GM19043 (cell line): ENCODE measurements around the gene CACNA2D4.

Experiments used
- ATAC-seq: cut with Tn5 transposase; IDR thresholded peaks from one replicate; pipeline ENCODE4 v1.9.1; 2021; ENCODE audit warnings: low read depth; ENCODE audit not compliant: unreplicated experiment

The CACNA2D4 gene

DNA sequence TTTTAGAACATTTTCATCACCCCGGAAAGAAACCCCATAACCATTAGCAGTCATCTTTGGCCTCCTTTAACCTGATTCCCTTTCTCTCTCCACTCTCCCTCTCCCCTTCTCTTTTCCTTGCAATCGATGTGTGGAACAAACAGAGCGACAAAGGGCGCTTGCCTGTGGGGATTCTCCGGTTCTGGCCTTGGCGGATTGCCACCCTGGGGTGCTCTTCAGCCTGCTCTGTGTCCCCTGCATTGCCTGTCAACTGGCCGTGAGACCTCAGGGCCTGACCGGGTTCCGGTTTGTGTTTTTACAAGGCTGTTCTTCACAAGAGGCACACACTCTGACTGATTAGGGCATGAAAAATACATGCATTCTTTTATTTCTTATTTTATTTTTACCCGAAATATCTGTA lies 70.3 kb downstream of the CACNA2D4 start:
- ATAC-seq = no peak

DNA sequence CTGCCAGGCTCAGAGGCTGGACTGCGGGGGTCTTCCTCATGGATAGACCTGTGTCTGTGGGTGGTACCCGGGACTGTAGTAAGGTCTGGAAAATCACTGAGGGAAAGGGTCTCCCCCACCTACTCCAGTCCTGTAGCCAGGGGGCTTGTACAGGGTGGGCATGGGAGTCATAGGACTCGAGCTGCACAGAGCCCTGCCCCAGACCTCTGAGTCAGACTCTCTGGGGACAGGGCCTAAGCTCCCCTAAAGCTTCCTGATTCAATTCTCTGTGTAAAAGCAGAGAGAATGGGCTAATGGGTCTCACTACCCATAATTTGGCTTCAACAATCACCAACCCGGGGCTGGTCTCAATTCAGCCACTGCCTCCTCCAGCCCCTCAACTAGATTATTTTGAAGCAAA lies 71.0 kb downstream of the CACNA2D4 start:
- no peak for ATAC-seq

DNA sequence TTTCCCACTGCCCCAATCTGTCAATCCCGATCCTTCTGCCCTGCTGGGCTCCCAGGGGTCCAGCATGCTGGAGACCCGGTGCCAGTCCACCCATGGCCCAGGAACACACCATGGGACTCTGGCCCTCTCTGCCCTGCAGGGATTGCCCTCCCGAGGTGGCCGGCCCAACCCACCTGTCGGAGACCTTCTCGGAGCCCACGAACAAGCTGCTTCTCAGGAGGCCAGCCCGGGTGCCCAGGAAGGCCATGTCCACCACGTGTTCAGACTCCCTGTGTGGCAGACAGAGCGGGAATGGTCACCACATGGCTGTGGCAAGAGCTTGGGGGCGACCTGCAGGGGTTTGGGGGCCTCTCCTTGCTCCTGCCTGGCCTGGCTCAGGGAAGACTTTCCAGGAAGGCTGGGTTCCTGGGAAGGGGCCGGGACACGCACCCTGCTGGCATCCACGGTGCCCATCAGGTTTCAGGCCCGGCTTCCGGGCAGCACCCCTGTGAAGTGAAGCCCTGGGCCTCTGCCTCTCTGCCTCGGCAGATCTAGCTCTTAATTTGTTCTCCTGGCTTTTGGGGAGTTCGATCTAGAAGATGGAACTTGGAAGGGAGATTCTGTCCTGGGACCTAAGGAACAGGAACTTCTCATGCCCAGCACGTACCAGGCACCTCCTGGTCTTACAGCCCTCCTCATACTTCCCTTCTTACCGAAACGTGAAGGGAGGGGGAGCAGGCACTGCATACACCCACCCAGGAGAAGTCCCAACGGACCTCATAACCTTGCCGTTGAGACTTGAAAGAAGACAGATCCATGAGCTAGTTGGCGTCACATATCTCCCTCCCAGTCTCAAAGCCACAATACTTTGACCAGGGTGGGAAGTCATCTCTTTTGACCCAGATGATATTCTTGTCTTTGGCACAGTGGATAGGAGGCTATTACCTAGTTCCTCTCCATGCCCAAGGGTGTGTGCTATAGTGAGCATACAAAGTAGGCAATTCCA lies 71.7 kb downstream of the CACNA2D4 start:
- ATAC-seq = no peak

DNA sequence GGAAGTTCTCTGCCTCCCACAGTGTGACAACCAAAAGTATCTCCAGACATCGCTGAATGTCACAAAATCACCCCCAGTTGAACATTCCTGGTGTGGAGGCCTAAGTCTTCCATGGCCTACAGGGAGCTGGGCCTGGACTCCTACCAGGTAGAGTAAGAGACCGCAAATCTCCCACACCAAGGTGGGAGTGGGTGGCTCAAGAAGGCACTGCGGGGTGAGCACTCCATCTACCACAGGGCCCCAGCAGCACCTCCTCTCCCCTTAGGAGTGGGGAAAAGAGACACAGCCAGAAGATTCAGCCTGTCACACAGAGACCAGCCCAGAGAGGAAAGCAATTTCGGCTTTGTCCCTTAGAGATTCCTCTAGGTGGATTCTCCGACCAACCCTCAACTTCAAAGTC lies 72.6 kb downstream of the CACNA2D4 start:
- no peak for ATAC-seq

DNA sequence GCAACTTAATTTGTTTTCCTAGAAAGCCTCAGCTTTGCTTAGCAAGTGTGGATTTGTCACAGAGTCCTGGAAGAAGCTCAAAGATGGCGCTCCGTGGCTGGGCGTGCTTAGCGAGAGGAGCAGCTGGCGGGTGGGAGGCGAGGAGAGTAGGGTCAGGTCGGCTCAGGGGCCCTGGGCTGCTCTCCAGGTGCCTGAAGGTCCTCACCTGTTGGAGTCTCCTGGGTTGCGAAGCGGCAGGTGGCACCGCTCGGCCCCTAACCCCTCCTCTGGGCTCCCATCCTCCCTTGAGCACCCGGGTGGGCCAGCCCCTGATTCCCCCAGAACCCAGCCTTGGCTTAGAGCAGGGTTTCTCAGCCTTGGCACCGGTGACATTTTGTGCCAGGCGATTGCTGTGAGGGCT lies 73.0 kb downstream of the CACNA2D4 start:
- no peak for ATAC-seq

DNA sequence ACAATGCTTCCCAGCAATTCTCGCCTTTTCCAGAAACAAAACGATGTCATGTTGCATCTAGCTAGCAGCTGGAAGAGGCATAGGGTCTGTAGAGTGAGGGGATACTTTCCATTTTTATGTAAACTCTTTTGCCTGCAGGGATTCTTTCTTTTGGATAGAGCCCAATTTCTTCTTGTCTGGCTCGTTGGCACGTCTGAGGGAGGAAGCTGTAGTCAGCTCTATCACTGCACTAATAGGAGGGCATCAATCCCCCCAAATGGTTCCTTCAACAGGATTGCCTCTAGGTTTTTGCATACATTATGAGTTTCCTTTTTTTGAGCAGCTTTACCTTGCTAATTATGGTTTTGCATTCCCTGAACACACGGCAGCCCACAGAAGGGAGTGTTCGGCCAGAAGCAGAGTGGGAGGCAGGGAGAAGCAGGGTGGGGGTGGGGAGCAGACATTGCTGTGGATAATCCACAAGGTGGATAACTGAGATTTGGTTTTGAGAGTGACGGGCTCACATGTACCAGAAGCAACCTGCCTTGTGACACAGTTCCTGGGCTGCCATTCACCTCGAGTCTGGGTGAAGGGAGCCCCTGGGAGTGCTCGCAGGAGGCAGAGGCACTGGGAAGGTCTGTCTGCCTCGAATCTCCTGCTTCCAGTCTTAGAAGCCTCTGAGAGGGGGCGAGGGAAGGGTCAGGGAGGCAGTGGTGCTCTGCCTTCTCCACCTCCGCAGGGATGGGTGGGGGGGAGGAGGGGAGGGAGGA lies 73.6 kb downstream of the CACNA2D4 start:
- ATAC-seq = no peak

DNA sequence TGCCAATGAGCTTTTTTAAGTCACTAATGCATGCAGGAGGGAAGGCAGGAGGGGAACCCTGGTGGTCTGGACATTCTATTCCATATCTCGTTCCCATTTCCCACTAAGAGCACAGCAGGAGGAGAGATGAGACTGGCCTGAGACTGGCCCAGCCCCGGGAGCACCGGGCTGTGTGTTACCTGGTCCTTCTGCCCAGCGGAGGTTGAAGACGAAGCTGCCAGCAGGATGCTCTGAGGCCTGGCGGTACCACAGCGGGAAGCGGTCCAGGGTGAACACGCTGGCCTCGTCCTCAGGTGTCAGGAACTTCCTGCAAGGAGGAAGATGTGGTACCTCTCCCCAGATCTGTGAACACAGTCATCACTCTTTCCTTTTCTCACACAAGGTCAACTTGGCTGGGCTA lies 74.2 kb downstream of the CACNA2D4 start:
- ATAC-seq = no peak

DNA sequence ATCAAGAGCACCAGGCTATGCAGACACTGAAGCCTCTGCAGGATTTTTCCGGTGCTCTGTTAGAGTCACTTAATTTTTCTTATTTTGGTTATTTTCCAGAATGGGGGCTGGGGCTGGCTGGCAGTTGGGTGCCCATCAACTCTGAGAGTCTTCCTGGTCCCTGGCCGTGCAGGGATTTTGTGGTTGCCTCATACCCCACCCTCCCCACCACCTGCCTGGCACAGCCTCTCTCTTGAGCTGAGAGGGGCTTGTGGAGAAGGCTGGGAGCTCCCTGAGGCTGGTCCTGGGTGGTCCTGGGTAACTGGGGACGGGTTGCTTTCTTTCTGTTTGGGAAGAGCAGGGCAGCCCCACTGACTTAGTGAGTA lies 74.8 kb downstream of the CACNA2D4 start:
- no peak for ATAC-seq

DNA sequence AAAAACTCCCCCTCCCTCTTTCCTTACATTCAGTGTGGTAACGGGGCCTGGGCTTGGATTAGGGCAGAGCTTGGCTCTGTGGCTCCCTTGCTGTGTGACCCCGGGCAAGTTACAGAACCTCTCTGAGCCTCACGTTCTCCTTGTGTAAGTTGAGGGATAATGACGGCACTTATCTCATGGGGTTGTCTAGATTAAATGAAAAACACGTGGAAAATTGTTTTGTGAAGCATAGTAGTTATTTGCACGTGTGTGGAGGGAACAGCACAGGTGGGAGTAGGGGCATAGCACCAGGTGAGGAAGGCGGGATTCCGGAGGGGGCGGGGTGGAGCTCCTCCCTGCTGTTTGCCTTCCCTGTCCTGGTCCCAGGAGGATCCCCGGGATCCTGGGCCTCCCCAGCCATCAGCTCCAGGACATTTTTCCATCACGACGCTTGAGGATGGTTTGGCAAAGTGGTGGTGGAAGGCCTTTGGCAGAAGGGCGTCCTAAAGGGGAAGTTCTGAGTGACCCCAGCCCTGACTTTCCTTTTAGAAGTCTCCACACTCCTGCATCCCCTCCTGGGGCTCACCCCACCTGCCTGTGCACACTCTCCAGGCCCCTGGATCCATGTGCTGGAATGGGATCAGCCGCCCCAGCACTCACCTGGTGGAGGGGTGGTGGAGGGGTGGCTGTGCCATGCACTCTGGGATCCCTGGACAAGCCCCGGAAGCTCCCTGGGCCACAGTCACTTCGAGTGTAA lies 75.4 kb downstream of the CACNA2D4 start:
- ATAC-seq = no peak

DNA sequence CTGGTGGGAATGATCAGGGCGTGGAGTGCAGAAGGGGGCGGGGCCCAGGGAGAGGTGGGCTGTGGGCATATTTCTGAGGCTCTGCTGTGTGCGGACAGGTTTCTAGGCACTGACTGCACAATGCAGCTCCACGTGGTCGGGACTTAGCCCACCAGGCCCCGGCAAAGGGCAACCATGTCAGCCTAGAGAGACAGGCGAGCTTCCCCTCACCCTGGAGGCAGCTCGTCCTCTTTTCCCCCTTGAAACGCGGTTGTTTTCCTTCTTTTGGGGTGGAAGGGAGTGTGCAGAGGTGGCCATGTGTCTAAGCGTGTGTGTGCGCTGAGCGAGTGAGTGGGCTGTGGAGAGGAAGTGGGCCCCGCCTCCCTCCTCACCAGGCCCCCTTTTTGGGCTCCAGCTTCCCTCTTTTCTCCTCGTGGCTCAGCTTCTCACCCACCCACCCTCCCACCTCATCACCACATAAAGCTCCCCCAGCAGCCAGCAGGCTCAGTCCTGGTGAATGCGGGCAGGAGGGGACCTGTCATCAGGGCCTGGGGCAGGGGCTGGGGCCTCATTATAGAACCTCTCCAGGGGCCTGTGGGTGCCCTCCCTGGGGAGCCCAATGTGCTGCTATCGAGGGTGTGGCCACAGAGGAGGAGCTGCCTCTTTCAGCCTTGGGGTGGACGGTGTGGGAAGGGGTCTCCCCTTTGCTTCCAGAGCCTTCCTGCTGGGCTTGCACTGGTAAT lies 76.1 kb downstream of the CACNA2D4 start:
- no peak for ATAC-seq

DNA sequence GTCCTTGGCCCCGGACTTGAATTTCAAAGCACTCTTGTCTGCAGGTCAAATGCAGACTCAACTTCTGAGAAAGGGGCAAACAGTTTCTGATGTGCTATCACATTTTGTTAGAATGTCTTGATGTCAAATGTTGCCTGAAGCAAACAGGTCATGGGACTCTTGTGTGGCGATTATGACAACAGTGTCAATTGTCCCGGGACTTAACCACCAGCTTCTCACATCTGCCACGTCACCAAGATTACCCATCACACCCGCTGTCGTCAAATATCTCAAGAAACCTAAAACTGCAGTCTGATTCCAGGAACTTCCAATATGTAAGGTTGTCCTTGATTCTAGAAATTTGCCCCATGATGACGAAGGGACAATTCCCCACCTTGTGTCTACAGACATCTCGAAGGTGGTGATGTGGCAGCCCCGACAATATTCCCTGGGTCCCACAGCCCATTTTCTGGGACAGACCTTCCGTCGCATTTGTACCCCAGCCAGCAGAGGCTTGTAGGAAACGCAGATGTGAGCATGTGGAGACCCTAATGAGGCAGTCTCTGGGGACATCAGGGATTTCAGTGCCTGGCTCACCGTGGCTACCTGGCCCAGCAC lies 76.8 kb downstream of the CACNA2D4 start:
- ATAC-seq = no peak

DNA sequence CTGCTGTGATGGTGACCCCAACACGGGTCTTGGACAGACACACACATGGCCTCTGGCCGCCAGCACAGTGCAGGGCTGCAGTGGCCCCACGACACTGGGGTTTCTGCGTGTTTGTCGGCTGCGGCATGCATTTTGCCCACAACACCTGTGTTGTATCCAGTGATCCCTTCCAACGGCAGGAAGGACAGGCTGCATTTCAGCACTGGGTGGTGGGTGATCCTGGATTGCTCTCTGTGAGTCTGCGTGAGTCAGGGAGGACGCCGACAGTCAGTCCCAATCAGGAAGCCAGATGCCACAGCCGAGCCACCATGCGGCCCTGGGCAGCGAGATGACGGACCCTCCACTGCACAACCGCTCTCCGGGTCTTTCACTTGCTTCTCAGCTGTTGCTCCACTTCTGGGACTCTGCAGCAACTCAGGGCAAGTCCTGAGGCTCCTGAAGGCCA lies 77.4 kb downstream of the CACNA2D4 start:
- no peak for ATAC-seq

DNA sequence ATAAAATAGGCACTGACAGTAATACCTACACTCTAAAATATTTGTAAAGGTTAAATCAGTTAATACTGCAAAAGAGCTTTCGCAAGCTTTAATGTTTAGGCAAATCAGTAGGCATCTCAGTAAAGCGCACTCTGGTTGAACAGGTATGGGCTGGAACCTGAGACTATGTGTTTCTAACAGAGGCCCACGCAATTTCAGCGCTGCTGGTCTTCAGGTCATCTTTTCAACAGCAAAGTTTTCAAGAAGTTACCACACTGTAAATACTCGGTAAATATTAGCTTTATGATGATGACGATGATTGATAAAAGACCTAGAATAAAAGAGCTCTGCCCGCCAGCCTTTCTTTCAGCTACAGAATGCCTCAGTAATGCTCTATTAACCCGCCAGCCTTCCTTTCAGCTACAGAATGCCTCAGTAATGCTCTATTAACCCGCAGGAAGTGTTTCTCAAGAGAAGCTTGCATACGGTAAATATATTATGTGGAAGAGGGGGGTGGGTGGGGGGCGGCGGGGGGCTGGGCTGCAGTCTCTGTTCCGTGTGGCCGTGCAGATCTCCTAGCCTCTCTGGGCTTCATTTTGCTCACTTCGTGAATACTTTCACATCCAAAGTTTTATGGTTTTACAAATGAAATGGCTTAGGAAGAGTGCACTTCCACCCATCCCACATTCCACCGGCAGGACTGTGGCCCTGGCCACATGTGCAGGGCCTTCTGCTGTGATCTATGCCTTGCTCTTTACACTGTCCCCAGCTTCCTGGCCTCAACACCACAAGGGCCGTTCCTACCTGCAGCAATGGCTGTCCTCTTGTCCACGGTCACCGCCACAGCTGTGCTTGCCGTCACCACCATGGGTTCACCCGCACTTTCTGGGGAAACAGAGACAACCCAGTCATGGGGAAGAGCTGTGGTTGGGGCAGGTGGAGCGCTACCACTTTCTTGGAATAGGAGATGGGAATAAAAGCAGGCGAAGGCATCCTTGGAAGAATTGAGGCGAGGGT lies 78.2 kb downstream of the CACNA2D4 start:
- no peak for ATAC-seq

DNA sequence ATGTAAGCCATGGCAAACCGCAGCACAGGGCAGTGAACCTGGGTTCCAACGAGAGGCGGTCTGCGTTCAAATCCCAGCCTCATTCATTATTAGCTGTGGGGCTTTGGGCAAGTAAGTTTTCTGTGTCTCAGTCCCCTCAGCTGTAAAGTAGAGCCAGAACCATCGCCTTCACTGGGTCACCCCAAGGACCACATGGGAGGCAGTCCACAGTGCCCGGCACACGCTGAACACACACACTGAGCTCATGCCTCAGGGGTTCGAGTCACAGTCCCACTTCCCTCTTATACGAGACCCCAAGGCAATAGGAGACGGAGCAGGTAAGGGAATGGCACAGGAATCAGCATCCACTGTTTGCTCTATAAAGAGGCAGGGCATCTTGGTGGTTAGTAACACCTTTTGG lies 79.0 kb downstream of the CACNA2D4 start:
- ATAC-seq = no peak

DNA sequence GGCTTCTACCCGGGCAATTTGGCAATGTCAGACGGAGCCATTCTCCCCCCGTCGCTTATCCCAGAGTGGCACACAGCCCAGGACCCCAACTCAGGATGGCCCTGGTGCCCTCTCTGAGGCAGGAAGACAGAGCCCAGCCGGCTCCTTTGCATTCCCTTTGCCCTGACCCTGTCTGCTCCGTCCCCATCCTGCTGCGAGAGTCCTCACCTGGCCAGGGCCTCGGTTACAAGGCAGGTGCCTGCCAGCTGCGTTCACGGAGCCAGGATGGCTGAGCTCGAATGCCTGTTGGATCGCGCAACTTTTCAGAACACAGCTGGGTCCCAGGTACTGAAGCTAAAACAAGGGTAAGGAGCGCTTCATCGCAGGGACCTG lies 79.5 kb downstream of the CACNA2D4 start:
- no peak for ATAC-seq

DNA sequence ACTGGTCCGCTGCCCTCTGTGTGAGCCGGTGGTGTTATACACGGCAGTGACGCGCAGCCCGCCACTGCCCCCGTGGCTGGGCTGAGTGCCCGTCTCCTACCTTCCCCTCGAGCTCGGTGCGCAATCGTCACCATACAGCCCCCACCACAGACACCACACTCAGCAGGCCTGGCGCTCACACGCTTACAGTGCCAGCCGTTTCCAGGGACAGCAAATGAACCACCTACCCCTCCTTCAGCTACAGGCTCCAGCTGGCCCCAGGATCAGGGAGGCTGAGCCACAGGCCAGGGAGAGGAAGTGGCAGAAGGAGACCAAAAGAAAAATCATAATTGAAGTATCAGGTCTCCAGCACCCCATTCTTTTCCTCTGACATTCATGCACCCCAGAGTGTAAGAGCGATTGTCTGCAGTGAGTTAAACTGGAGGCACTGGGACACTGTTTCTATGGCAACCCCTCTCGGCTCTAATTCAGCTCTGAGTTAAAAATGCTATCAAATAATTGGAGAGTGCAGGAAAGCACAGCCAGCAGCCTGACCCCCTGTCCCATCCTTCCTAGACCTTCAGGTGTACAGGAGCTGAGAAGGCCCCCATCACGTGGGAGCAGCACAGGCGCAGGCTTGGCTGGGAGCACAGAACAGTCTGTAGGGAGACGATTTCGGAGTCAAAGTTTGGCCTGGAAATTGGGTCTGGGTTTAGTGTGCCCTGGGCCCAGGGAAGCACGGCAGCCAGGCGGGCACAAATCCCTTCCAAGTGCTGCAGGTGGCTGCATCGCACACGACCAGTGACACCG lies 80.1 kb downstream of the CACNA2D4 start:
- no peak for ATAC-seq

DNA sequence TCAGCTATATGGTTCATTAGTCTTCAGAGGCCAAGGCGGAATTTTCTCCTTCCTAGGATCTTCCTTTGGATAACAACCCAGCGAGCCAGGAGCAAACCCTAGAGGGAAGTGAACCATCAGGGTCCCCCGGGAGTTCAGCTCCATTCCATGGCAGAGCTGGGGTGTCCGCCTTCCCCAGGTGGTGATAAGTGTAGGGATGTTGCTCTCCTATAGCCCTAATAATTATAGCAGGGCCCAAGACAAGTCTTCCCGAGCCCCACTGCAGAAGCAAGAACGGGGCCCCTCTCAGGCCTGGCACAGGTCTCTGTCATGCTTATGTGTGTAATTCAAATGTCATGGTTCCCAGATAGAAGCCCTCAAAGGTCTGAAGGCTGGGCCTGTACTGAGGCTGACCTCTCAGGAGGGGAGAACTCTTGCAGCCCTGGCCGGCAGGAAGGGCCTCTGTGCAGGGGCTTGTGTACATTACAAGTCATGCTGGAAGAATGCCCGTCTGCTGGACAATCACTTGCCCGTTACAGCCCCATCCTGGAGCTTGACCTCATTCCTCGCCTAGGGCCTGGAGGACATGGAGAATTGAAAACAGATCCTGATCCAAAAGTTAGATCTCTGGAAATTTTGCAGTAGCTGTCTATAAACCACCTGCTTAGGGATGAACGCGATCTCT lies 80.8 kb downstream of the CACNA2D4 start:
- ATAC-seq = no peak
